Measurements from ENCODE around the gene BOD1L2. TPM values are rescaled to one million over a fixed set of nuclear protein-coding genes. Genes with fewer than 3 reads are reported as not detected.

The BOD1L2 gene
- total RNA-seq, 2 experiments from 2014 or later: not detected

DNA sequence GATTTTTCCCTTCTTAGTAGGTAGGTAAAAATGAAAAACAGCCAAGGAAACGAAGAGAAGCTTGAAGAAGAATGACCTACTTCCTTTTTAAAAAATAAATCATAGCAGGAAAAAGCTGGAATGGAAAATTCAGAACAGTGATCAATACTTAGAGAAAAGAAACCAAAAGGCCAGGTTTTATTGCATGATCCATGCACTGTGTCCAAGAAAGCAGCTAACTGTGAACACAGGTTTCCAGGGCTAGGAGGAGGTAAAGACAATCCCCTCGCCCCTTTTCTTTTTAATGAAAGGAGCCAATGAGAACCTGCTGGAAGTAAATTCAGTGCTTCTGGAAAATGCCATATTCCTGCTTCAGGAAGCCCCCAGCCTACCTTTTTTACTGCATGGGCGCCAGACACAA, 47.2 kb downstream of the BOD1L2 start:
- CTCF ChIA-PET: no interaction called here
- TF ChIP-seq, protein P1, sequence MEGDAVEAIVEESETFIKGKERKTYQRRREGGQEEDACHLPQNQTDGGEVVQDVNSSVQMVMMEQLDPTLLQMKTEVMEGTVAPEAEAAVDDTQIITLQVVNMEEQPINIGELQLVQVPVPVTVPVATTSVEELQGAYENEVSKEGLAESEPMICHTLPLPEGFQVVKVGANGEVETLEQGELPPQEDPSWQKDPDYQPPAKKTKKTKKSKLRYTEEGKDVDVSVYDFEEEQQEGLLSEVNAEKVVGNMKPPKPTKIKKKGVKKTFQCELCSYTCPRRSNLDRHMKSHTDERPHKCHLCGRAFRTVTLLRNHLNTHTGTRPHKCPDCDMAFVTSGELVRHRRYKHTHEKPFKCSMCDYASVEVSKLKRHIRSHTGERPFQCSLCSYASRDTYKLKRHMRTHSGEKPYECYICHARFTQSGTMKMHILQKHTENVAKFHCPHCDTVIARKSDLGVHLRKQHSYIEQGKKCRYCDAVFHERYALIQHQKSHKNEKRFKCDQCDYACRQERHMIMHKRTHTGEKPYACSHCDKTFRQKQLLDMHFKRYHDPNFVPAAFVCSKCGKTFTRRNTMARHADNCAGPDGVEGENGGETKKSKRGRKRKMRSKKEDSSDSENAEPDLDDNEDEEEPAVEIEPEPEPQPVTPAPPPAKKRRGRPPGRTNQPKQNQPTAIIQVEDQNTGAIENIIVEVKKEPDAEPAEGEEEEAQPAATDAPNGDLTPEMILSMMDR (IDR thresholded peaks at IDR 0.05): no peak
- Histone ChIP-seq H3K9me3 (ENCODE audit: control insufficient read depth in 1 of 2, insufficient read depth in 1 of 2, low read length in 2 of 2) (no peaks in the 10 kb centered on the region), H3K36me3 (ENCODE audit: insufficient read depth, low read length) (no peaks in the 10 kb centered on the region), H3K27me3 (ENCODE audit: control insufficient read depth in 1 of 2, insufficient read depth in 2 of 2, low read length in 2 of 2) (peaks cover 0 to 3% of the 10 kb centered on the region in 2 experiments), H3K4me1 (ENCODE audit: insufficient read depth, low read length) (no peaks in the 10 kb centered on the region), H3K4me3 (ENCODE audit: low read length) (no peak overlapping the region), H3K27ac (ENCODE audit: low read depth in 1 of 2, low read length in 2 of 2) (no peak overlapping the region)
- H3K27me3 Mint-ChIP-seq: no peaks in the 10 kb centered on the region
- ATAC-seq (ENCODE audit: poor library complexity) (no peak), DNase-seq (no peak)
- intact Hi-C loops (cut with DNase I, micrococcal nuclease): no loop called here
- no peaks in the 10 kb centered on the region for H3K36me3 Mint-ChIP-seq (ENCODE audit: low read depth)
- no peaks in the 10 kb centered on the region for H3K4me1 Mint-ChIP-seq (ENCODE audit: low read depth)
- no peak overlapping the region for H3K27ac Mint-ChIP-seq
- POLR2A ChIA-PET: no interaction called here
- peaks cover 3% of the 10 kb centered on the region for H3K9me3 Mint-ChIP-seq
- no peak overlapping the region for H3K4me3 Mint-ChIP-seq

DNA sequence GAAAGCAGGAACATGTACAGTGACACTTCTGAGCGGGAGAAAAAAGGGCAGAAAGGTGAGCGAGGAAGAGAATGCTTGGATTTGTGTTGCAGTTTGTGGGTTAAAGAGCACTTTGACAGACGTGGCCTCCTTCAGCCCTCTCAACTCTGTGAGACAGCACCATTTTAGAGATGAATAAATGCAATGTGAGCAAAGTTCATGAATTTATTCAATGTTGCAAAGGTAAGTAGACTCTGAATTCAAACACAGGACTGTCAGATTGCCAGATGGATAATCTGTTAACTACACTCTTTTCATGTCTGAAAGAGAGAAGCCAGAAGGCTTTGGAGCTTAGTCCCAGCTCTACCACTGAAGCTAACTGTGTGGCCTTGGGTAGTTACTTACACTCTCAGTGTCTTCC, 47.7 kb downstream of the BOD1L2 start:
- no peak for ATAC-seq (ENCODE audit: poor library complexity)
- intact Hi-C loops (cut with DNase I, micrococcal nuclease): no loop called here
- Histone ChIP-seq H3K36me3 (ENCODE audit: insufficient read depth, low read length) (no peaks in the 10 kb centered on the region), H3K27ac (ENCODE audit: low read depth in 1 of 2, low read length in 2 of 2) (no peak overlapping the region), H3K9me3 (ENCODE audit: control insufficient read depth in 1 of 2, insufficient read depth in 1 of 2, low read length in 2 of 2) (no peaks in the 10 kb centered on the region), H3K27me3 (ENCODE audit: control insufficient read depth in 1 of 2, insufficient read depth in 2 of 2, low read length in 2 of 2) (peaks cover 0 to 3% of the 10 kb centered on the region in 2 experiments), H3K4me3 (ENCODE audit: low read length) (no peak overlapping the region), H3K4me1 (ENCODE audit: insufficient read depth, low read length) (no peaks in the 10 kb centered on the region)
- POLR2A ChIA-PET: no interaction called here
- no peaks in the 10 kb centered on the region for H3K4me1 Mint-ChIP-seq (ENCODE audit: low read depth)
- CTCF ChIA-PET: no interaction called here
- TF ChIP-seq, protein P1 (IDR thresholded peaks at IDR 0.05): no peak
- DNase-seq: no peak
- no peaks in the 10 kb centered on the region for H3K36me3 Mint-ChIP-seq (ENCODE audit: low read depth)
- H3K27me3 Mint-ChIP-seq: no peaks in the 10 kb centered on the region
- no peak overlapping the region for H3K27ac Mint-ChIP-seq
- H3K4me3 Mint-ChIP-seq: no peak overlapping the region
- peaks cover 3% of the 10 kb centered on the region for H3K9me3 Mint-ChIP-seq

DNA sequence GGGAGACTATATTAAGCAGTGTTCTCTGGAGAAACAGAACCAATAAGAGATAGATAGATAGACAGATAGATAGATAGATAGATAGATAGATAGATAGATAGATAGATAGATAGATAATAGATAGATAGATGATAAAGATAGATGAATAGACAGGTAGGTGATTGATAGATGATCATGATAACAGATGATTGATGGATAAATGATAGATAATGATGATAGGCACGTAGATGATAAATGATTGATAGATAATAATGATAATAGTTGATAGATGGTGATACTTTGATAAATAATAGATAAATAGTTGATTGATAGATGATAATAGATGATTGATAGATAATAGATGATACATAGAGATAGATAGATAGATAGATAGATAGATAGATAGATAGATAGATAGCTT, 48.5 kb downstream of the BOD1L2 start:
- Histone ChIP-seq H3K4me1 (ENCODE audit: insufficient read depth, low read length) (no peaks in the 10 kb centered on the region), H3K9me3 (ENCODE audit: control insufficient read depth in 1 of 2, insufficient read depth in 1 of 2, low read length in 2 of 2) (no peaks in the 10 kb centered on the region), H3K36me3 (ENCODE audit: insufficient read depth, low read length) (no peaks in the 10 kb centered on the region), H3K4me3 (ENCODE audit: low read length) (no peak overlapping the region), H3K27ac (ENCODE audit: low read depth in 1 of 2, low read length in 2 of 2) (no peak overlapping the region), H3K27me3 (ENCODE audit: control insufficient read depth in 1 of 2, insufficient read depth in 2 of 2, low read length in 2 of 2) (peaks cover 0 to 3% of the 10 kb centered on the region in 2 experiments)
- H3K4me1 Mint-ChIP-seq (ENCODE audit: low read depth): no peaks in the 10 kb centered on the region
- TF ChIP-seq, protein P1 (IDR thresholded peaks at IDR 0.05): no peak
- H3K4me3 Mint-ChIP-seq: no peak overlapping the region
- DNase-seq (no peak), ATAC-seq (ENCODE audit: poor library complexity) (no peak)
- H3K27ac Mint-ChIP-seq: no peak overlapping the region
- no peaks in the 10 kb centered on the region for H3K27me3 Mint-ChIP-seq
- intact Hi-C loops (cut with DNase I, micrococcal nuclease): no loop called here
- ChIA-PET CTCF (no interaction called here), POLR2A (no interaction called here)
- no peaks in the 10 kb centered on the region for H3K36me3 Mint-ChIP-seq (ENCODE audit: low read depth)
- peaks cover 3% of the 10 kb centered on the region for H3K9me3 Mint-ChIP-seq
